Stimulated activated CD4-positive, alpha-beta T cell treated with anti-CD3 and anti-CD28 coated beads, Interleukin-4, amount 100 ng/mL, for 48 hours (primary cell): Measurements from ENCODE around the gene TBCCD1.
A peak's percentile ranks its signal among the peaks of the same experiment; 100 is the strongest.

Experiments
- DNase-seq, 2 donors: peaks; one replicate each; pipeline ENCODE4 v3.0.0-alpha.2; 2020; ENCODE audit warnings: low read depth in 2 of 2

The TBCCD1 gene, protein sequence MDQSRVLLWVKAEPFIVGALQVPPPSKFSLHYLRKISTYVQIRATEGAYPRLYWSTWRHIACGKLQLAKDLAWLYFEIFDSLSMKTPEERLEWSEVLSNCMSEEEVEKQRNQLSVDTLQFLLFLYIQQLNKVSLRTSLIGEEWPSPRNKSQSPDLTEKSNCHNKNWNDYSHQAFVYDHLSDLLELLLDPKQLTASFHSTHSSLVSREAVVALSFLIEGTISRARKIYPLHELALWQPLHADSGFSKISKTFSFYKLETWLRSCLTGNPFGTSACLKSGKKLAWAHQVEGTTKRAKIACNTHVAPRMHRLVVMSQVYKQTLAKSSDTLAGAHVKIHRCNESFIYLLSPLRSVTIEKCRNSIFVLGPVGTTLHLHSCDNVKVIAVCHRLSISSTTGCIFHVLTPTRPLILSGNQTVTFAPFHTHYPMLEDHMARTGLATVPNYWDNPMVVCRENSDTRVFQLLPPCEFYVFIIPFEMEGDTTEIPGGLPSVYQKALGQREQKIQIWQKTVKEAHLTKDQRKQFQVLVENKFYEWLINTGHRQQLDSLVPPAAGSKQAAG

DNA sequence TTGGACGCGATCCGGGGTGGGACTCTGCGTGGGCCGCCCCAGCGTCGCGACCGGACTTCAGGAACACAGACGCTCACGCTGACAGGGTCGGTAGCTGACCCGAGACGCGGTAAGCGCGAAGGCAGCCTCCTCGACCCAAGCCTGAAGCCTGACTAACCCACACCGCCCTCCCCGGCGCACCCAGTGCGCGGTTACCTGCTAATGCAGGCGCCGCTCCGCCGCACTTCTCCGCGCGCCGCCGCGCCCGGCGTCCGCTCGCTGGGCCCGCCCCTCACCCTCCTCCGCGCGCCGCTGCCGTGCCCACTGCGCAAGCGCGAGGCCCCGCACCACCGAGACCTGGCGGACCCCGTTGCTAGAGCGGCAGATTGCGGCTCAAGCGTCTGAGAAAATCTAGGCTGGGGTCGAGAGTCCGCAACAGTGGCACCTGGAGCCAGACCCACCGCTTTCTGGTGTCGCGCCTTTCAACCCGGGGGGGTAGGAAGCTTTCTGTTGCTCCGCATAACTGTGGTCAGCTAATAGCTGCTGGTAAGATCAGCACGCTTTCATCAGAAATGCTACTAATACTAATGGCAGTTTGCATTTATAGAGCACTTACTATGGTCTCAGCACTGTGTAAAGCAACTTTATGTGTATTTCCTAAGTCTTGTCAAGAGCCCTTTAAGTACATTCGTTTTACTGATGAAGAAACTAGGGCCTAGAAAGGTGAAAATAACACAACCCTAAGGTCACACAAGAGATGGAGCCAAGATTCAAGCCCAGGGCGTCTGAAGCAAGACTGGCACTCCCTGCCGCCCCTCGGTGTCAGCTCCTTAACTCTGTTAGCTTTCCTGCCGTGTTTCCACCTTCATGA is at the start of gene TBCCD1:
Gene TBCCD1 (minus strand): TSS at position 268 of the 850 bp plus-strand sequence. CDS start 3,010 bp downstream, outside the sequence.
- DNase-seq = peak; percentile 86 to 94

DNA sequence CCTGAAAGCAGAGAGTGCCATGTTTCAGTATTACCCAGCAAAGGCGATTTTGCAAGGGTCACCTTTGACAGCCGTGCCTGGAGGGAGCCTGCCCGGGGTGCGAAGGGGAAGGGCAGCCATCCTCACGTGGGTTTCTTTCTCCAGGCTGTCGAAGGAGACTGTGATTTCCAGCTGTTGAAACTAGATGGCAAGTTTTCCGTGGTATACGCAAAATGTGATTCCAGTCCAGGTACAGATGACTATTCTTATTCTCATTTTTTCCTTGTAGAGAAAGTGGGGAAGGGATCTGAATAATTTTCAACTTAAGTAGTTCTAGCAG is 49.1 kb upstream of the TBCCD1 start:
- no peak for DNase-seq

DNA sequence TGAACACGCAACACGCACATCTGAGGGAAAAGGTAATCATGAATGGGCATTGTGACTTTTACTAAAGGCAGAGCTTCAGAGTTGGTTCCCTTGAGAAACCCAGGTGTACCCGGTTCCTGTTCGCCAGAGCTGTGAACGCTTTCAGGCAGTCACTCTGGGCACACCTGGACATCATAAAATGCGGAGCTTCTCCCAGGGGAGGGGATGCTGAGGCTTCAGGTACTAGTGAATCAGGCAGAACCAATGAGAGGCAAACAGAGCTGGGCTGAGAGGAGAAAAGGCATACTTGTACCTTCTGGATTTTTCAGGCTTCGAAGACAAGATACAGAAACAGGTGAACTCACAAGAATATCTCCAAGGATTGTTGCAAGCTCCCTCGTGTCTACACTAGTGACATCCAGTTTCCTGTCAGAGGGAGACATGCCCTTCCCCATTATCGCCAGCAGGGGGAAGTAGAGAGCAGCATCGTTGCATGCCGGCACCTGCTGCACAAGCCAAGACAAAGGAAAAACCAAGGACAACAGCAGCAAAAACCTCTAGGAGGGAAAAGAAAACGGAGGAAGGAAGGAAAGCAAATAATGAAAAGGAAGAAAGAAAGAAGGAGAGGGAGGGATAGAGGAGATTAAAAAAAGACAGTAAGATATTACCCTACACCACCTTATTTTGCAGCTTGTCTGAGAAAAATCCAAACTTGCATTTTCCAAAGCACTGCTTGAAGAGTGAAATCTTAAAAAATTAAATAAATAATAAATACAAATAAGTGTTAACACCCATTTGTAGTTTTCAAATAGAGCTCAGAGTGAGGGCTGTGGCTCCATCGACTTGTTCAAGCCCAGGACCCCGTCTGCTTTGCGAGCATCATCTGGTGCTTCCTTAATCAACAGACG is 47.7 kb upstream of the TBCCD1 start:
- peak; percentile 61 to 76 for DNase-seq

DNA sequence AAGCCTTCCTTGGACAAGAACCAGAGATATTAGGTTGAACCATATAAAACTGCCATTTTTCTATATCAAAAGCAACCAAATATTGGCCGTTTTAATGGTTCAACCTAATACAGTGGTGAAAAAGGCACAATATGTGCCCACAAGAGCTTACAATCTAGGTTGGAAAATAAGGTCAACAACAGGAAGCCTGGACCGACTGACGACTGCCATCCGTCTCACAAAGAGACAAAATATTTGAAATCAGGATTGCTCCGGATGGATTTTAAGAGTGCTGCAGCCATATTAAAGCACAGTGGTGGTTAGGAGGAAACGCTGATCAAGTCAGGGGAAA is 47.1 kb upstream of the TBCCD1 start:
- DNase-seq = no peak

DNA sequence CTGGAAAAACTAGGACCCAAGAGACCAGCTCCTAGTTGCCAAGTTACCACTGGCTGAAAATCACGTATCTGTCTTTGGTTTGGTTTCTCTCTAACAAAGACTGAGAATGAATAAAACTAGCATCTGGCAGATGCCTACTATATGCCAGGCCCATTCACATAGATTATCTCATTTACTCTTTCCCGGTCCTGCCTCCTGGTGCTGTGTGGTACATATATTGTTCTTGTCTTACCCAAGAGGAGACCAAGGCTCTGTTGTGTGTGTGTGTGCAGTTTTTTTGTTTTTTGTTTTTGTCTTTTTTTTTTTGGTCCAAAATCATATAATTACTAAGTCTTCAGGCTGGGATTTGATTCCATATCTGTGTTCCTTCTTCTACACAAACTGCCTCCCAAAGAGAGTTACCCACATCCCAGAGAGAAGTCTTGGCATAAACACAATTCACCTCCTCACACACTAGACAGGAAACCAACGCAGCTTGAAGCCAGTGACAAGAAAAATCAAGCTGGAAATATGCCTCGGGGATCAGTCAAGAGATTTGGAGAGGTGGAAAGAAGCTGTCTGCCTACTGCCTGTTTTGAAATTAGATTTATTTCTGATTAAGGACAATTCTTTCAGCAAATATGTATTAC is 46.6 kb upstream of the TBCCD1 start:
- no peak for DNase-seq

DNA sequence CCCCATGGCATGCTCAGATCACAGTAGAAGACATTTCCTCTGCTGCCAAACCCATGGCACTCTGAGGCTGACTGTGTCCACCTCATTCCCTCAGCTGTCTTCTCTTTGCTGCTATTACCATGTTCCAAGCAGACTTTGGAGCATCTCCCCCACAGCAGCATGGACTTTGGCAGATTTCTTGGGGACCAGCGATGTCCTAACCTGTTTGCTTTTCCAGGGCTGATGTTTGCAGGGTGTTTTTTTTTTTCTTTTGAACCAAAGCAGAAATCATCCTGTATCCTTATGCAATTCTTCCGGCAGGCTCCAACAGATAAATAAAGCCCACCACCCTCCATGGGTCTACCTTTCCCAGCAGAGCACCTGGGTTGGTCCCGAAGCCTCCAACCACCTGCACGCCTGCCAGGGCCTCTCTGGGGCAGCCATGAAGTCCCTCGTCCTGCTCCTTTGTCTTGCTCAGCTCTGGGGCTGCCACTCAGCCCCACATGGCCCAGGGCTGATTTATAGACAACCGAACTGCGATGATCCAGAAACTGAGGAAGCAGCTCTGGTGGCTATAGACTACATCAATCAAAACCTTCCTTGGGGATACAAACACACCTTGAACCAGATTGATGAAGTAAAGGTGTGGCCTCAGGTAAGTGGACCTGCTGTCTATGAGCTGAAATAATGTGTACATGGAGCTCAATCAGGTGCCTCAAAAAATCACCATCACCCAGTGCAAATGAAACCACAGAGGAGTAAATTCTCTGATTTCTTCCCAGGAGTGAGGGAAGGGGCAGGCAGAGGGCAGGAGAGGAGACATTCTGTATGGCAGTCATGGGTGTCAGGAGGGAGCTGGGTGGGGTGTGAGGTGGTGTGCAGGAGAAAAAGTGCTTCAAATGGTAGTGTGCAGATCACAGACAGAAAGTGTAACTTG is 45.8 kb upstream of the TBCCD1 start, which contains the start of gene AHSG:
Gene AHSG (plus strand): TSS at position 340 of the 916 bp plus-strand sequence. CDS start 82 bp downstream, at position 422.
- no peak for DNase-seq

DNA sequence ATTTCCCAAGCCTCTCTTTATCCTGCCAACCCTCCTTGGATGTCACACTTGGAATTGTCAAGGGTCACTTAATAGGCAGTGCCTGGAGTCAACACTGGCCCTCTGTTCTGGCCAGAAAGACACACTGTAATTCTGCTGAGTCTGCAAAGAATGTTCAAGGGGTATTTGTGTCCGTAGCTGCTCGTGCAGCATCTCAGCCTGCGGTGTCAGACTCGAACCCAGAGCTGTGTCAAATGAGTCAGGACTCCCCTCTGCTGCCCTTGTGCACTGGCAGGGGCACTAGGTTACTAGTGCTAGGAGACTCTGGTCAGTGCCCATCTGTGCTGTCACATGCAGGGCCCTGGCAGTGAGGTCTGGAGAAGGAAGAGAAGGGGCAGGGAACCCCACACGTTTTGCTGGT is 44.9 kb upstream of the TBCCD1 start:
- no peak for DNase-seq

DNA sequence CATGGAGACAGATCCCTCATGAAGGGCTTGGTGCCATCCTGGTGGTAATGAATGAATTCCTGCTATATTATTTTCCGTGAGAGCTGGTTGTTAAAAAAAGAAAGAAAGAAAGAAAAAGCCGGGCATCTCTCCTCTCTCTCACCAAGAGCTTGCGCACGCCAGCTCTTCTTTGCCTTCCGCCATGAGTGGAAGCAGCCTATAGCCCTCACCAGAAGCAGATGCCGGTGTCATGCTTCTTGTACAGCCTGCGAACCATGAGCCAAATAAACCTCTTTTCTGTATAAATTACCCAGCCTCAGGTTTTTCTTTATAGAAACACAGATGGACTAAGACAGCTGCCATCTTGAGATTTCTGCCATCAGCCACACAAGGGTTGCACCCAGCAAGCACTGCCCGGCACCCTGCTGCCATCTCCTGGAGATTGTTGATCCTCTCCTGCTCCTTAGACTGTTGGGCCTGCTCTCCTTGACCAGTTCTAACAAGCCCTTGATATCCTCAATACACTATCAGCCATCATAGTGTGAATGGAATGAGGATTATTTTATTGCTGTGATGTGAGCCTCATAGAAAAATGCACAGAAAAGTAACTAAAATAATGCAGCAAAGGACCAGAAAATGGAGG is 42.2 kb upstream of the TBCCD1 start:
- DNase-seq = no peak

DNA sequence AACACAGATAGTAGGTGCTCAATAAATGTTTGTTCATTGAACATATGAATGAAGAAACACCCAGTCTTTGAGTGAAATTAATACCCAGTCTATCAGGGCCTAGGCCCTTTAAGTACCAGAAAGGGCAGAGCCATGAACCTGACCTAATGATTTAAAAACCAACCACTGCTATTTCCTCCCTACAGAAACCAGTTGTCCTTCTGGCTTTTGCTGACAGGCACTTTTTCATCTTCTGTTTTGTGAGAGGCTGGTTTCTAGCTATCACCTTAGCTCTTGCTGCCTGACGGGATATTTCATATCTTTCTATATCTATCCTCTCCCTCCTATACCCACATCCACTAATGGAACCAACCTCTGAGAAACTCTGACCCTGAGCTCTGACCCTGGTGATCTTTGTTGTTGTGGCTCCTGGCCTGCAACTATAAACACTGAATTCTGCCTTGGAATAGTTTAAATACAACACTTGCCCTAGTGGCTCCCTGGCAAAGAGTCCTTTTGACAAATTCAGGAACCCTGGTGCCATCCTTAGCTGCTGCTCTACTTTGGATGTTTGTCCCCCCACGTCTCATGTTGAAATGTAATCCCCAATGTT is 41.6 kb upstream of the TBCCD1 start:
- DNase-seq = no peak

DNA sequence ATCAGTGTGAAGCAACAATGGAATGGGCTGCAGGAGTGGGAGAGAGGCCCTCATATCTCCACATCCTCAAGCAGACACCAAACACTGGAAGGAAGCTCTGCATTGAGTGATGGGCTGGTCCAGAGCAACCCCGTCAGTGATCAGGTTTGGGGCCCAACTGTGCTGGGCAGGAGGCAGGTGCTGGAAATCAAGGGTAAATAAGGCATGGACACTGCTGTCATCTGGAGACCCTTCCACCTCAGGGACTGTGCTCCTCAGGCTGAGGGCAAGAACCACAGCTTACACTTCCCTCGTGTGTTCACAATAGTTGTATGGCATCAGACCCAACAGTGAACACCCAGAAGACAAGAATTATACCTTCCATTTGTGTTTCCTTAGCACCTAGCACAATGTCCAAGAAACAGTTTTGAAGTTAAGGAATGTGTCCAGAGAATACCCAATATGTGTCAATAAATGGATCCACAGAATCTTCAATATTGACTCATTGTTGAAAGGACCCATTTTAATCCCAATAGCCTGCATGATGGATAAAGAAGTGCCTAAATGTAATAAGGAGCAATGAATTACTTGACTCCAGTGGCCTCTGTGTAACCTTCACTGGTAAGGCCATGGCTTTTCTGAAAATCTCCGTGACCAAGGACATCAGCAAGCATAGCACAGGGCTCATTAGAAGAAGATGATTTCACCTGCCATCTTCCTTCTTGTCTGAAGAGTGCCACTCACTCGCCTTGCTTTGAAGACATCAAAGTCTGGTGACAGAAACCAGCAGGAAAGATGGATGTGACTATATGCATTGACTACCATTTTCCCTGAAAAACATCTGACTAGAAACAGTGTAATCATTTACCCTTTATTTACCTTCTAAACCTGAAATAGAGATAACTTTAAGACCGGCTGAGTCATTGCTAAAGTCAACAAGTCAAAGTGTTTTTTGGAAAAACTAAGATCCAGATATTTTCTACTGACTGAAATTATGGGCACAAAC is 38.7 kb upstream of the TBCCD1 start:
- no peak for DNase-seq

DNA sequence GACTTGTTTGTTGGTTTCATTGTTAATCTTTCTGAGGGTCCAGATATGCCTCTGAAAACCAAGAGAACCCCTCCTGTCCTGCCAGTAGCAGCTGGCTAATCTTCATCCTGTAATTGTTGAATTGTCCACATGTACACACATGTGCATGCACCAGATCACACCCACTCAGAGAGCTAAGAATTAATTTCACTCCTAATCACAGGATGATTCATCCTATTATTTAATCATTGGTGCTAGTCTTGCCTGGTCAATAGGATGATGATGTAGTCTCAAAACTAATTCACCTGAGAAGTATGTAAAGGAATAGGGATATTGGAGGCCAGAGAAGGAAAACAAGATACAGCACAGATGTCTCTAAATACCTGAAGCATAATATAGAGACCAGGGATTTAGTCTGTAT is 37.9 kb upstream of the TBCCD1 start:
- no peak for DNase-seq

DNA sequence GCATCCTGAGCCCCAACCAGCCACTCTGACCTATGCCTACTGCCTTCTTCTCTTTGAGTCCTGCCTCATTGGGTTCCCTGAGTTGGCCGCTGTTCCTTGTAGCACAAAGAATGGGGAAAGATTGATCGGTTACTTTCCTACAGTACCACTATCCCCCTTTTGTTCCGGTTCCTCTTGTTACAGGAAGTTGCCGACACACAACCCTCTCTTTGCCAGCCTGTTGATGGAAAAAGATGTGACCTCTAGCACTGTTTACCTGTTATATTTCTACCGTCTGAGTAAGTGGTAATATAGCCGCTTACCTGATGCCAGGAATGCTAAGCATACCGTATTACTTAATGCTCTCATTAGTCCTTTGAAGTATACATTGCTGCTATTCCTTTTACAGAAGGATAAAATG is 36.0 kb upstream of the TBCCD1 start:
- DNase-seq = no peak

DNA sequence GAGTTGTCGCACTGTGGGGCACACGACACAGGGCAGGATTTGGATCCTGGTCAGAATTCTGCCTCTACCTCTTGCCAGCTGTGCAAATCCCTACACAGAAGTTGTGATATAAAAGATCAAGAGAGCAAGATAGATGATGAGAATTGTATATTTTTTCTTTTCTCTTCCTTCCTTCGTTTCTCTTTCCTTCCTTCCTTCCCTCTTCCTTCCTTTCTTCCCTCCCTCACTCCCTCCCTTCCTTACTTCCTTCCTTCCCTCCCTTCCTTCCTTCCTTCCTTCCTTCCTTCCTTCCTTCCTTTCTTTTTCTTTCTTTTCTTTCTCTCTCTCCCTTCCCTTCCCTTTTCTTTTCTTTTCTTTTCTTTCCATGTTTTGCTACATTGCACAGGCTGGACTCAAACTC is 33.8 kb upstream of the TBCCD1 start:
- no peak for DNase-seq

DNA sequence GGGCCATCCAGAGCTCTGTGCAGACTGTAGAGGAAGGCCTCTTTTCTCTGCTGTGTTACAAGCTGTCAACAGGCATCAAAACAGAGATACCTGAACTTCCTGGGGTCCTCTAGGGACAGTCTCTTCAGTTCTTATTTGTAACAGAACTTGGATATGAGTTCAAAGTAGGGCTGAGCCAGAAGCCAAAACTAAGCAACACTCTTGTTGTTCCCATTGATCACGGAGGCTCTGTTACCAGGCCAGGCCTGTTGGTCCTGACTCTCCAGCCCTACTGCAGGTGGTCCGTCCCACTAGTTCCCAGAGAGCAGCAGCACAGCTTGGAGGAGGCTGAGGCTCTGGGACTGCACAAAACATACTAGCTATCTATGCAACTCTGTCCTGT is 32.6 kb upstream of the TBCCD1 start:
- no peak for DNase-seq

DNA sequence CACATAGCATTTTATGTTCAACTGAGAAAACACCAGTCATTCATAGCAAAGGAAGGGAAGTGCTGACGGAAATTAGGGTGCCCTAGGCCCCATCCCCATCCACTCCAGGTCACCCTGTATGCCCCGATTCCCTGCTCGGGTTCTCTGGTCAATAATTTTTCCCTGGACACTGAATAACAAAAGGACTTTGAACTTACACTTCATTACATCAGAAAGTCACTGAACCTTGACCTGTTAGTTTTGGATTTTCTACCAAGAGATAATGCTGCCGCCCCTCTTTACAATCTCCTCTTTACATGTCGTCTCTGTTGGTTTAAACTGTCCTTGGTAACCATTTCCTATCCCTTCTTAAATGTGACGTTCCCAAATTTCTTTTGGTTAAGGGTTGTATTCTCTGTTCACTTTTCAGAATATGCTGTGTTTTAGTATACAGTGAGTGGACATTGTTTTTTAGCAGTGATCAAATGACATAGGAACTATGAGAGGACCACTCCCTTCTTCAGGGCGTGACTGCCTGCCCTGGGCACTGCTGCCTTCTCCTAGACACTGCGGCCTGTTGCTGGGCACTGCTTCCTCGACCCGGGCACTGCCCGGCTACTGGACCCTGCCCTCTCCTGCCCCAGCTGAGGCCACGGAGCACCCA is 32.1 kb upstream of the TBCCD1 start:
- no peak for DNase-seq

DNA sequence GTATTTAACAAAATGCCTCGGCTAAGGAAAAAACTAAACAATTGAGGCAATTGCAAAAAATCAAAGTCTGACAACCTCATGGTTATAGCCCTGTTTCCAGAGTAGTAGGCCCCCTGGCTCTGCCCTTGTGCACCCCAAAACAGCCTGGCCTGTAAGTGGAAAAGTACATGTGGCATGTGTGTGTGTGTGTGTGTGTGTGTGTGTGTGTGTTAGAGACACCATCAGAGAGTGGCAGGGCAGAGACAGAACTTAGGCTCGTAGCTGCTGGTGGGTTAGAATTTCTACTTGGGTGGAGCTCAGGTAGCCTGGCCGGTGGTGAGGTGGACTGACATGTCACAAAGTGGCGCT is 31.6 kb upstream of the TBCCD1 start:
- DNase-seq = no peak

DNA sequence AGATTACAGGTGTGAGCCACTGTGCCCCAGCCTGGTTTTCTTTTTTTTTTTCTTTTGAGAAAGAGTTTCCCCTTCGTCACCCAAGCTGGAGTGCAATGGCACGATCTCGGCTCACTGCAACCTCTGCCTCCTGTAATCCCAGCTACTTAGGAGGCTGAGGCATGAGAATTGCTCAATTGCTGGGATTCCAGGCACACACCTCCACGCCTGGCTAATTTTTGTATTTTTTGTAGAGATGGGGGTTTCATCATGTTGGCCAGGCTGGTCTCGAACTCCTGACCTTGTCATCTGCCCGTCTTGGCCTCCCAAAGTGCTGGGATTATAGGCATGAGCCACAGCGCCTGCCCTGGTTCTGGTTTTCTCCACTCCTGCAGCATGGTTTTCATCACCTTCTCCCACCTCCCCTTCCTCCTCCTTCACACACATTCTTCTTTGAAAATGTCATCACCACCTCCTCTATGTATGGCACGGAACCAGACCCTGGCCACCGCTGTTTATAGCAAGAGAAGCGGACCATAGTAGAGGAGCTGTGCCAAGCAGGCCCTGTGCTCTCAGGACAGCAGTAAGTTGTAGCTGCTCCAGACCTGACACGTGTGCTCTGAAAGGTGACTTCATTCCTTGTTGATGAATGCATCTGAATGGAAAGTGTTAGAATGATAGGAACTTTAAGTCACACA is 31.1 kb upstream of the TBCCD1 start:
- DNase-seq = no peak
